NCI-H82 (cell line): Measurements from ENCODE around the gene KEAP1.
"Not testable (repeated sequence)": the region's sequence is repeated elsewhere in the genome, so short reads cannot be mapped to it uniquely, and the experiment has no call there.

ENCODE experiments used
- DNase-seq: peaks from one replicate; lab custom pipeline; 2025; lab: John Stamatoyannopoulos, UW

The KEAP1 gene

DNA sequence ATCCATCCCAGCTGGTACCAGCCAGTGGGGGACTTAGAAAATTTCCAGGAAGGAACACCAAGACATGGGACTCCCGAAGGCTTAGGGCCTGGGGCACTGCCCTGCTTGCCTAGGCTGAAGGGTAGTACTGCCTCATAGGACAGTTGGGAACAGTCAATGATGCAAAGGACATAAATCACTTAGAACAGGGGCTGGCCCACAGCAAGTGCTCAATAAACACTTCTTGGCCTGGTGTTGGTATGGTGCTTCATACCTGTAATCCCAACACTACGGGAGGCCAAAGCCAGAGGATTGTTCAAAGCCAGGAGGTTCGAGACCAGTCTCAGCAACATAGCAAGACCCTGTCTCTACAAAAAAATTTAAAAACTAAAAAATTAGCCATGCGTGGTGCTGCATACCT is 5.8 kb downstream of the KEAP1 start:
- no peak for DNase-seq

- DNase-seq = no peak
These were observed 11.6 kb downstream of the KEAP1 start for GRCh38 chr19:10491472-10492047.

DNA sequence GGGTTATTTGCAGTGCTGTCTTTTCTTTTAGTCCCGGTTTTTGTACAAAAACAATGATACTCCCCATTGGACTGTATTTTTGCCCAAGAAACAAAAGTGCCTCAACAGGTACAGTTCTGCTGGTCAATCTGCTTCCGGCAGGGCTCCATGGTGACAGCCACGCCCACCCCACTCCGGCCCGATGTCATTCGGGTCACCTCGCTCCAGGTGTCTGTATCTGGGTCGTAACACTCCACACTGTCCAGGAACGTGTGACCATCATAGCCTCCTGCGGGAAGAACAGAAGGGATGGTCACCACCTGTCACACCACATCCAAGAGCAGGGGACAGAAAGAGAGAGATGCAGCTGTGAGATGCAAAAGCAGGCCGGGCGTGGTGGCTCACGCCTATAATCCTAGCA is 16.6 kb downstream of the KEAP1 start:
- no peak for DNase-seq

- peak; percentile 96 for DNase-seq
These were observed 24.2 kb downstream of the KEAP1 start for GRCh38 chr19:10478903-10479384.

DNA sequence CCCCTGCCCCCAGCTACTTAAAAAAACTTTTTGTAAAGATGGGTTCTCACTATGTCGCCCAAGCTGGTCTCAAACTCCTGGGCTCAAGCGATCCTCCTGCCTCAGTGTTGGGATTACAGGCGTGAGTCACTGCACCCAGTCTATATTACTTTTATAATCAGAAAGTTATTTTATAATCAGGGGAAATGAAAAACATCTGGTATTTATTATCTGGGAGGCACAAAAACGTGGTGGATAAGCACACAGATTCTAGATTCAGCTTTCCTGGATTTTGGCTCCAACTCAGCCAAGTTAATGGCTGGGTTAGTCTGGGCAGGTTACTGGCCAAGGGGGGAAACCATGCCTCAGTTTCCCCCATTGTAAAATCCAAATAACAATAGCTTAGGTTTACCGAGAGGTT is 24.7 kb downstream of the KEAP1 start:
- DNase-seq = no peak

GRCh38 chr19:10474962-10475451 is 28.1 kb downstream of the KEAP1 start:
- peak; percentile 4 for DNase-seq

- DNase-seq = no peak
These were observed 30.0 kb downstream of the KEAP1 start for GRCh38 chr19:10473192-10473591.

GRCh38 chr19:10471909-10472308 is 31.2 kb downstream of the KEAP1 start:
- DNase-seq = peak; percentile 53

DNA sequence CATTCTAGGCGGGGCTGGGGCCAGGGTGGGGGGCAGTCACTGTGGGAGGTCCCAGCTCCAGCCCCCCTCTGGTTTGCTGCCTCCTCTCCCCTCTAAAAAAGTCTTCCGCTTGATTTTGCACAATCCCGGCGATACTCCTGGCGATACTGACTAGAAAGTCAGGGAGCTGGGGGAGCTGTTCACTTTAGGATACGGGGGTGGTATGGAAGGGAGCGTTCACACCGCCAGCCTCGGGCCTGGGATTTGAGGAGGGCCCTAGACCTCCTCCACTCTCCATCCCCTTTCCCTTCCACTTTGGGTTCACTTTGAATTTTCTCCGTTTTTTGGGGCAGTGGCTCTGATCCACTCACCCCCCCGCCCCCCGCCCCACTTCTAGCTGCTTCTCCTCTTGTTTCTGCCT is 35.0 kb downstream of the KEAP1 start:
- no peak for DNase-seq

DNA sequence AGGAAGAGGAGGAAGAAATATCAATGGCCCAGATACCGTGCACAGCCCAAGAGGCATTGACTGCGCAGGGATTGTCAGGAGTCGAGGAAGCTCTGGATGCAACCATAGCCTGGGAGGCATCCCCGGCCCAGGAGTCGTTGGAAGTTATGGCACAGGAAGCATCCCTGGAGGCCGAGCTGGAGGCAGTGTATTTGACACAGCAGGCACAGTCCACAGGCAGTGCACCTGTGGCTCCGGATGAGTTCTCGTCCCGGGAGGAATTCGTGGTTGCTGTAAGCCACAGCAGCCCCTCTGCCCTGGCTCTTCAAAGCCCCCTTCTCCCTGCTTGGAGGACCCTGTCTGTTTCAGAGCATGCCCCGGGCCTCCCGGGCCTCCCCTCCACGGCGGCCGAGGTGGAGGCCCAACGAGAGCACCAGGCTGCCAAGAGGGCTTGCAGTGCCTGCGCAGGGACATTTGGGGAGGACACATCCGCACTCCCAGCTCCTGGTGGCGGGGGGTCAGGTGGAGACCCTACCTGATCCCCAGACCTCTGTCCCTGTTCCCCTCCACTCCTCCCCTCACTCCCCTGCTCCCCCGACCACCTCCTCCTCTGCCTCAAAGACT is 36.0 kb downstream of the KEAP1 start:
- no peak for DNase-seq

DNA sequence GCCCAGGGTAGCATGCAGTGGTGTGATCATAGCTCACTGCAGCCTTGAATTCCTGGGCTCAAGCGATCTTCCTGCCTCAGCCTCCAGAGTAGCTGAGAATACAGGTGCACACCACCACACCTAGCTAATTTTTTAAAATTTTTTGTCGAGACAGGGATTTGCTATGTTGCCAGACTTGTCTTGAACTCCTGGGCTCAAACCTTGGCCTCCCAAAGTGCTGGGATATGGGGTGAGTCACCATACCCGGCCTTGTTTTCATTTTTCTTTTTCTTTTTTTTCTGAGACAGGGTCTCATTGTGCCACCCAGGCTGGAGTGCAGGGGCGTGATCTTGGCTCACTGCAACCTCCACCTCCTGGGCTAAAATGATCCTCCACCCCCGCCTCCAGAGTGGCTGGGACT is 38.7 kb downstream of the KEAP1 start:
- DNase-seq = no peak

DNA sequence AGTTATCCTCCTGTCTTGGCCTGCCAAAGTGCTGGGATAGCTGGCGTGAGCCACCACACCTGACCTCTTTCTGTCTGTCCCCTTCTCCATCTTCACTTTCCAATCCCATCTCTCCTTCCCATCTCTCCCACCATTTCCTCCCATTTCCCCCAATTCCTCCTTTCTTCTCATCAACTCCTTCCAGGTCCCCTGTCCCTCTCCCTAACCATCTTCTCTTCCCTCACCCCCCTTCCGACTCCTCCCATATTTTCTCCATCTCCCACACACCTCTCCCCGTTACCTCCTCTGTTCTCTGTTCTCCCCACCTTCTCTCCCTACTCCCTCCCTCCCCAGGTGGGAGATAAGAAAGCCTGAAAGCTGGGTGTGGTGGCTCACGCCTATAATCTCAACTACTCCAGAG is 40.6 kb downstream of the KEAP1 start:
- DNase-seq = no peak

DNA sequence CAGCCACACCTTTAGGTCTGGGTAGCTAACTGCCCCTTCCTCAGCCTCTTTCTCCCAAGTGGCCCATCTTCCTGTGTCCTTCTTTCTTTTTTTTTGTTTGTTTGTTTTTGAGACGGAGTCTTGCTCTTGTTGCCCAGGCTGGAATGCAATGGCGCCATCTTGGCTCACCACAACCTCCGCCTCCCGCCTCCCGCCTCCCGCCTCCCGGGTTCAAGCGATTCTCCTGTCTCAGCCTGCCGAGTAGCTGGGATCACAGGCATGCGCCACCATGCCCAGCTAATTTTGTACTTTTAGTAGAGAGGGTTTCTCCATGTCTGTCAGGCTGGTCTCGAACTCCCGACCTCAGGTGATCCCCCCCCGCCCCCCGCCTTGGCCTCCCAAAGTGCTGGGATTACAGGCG is 41.1 kb downstream of the KEAP1 start:
- DNase-seq = not testable (repeated sequence)

DNA sequence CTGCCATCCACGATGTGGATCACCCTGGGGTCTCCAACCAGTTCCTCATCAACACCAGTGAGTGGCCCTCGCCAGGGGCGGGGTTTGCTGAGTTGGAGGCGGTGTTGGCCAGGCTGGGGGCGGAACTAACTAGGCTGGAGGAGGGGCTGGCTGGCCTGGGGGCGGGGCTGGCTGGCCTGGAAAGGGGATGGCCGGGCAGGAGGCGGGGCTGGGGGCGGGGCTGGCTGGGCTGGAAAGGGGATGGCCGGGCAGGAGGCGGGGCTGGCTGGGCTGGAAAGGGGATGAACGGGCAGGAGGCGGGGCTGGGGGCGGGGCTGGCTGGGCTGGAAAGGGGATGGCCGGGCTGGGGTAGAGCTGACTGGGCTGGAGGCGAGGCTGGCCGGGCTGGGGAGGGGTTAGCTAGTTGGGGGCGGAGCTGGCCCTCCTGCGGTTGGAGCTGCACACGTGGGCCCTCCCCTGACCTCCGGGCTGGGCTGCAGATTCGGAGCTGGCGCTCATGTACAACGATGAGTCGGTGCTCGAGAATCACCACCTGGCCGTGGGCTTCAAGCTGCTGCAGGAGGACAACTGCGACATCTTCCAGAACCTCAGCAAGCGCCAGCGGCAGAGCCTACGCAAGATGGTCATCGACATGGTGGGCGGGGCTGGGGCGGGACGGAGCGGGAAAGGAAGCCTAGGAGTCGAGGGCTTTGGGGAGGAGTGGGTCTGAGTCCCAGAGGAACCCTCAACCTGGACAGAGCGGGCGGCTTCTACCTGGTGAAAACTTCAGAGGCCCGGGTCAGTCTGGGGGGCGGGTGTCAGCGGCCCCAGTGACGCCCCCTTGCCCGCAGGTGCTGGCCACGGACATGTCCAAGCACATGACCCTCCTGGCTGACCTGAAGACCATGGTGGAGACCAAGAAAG is 41.9 kb downstream of the KEAP1 start:
- peak; percentile 94 for DNase-seq

GRCh38 chr19:10460714-10461046 is 42.5 kb downstream of the KEAP1 start:
- no peak for DNase-seq

DNA sequence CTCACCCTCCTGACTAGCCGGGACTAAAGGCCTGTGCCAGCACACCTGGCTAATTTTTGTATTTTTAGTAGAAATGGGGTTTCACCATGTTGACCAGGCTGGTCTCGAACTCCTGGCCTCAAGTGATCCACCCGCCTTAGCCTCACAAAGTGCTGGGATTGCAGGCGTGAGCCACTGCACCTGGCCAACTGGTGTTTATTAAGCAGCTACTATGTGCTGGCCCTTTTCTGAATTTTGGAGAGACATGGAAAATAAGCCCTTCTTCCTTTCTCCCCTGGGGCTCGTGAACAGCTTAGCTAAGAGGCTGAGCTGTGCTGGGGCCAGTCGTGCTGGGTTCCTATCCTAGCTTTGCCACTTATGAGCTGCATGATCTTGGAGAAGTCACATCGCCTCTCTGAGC is 44.4 kb downstream of the KEAP1 start:
- DNase-seq = not testable (repeated sequence)

- peak; percentile 75 for DNase-seq
These were observed 48.9 kb downstream of the KEAP1 start for GRCh38 chr19:10454267-10454666.

DNA sequence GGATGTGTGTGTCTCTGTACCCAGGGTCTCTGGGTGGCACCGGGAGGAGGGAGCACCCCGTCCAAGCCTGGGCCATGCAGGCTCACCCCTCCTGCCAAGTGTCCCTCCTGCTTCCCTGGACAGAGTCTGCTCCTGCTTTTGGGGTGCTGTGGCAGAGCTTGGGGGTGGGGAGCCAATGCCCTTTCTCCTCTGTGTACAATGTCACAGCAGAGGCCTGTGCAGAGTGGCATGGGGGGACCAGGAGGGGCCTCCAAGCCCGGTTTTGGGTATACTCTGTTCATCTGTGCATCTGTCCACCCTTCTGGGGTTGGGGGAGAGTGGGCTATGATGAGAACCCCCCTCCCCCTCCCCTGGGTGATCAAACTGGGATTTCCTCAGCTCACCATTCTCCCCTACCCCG is 49.3 kb downstream of the KEAP1 start:
- DNase-seq = no peak

DNA sequence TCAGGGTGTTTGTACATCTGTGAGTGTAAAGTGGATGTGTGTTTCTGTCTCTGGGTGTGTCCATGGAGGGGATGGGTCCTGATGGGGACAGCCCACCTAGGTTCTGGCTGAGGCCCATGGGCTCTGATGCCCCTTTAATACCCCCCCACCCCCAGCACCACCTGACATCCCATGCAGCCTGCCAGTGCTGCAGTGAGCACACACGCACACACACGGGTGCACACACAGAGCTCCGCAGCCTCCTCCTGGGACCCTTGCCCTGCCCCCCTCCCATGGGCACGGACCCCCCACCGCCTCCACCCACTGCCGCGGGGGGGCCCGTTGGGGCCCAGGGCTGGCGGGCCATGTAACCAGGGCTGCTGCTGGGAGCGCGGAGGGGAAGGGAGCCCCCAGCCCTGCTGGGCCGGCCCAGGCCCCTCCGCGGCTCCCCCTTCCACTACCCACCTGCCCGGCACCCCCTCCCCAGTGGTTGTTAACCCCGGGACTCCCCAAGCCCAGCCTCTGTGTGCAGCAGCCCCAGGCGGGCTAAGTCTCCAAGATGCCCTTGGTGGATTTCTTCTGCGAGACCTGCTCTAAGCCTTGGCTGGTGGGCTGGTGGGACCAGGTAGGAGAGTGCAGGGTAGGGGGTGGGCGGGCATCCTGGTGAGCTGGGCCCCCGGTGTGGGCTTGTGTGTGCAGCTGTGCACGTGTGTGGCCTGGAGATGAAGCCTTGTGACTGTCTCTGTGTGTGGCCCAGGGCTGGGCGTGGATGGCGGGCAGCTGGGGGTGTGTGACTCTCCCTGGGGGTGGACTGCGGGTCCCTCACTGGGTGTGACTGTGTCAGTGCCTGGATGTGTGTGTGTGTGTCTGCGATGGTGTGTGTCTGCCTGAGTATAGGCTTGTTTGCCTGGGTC is 50.2 kb downstream of the KEAP1 start:
- no peak for DNase-seq

GRCh38 chr19:10450853-10451609 is 52.1 kb downstream of the KEAP1 start:
- peak; percentile 97 for DNase-seq

- DNase-seq = no peak
These were observed 52.8 kb downstream of the KEAP1 start for GRCh38 chr19:10450191-10450852.
